ENCODE measurements around the gene PLXNA4.

DNA sequence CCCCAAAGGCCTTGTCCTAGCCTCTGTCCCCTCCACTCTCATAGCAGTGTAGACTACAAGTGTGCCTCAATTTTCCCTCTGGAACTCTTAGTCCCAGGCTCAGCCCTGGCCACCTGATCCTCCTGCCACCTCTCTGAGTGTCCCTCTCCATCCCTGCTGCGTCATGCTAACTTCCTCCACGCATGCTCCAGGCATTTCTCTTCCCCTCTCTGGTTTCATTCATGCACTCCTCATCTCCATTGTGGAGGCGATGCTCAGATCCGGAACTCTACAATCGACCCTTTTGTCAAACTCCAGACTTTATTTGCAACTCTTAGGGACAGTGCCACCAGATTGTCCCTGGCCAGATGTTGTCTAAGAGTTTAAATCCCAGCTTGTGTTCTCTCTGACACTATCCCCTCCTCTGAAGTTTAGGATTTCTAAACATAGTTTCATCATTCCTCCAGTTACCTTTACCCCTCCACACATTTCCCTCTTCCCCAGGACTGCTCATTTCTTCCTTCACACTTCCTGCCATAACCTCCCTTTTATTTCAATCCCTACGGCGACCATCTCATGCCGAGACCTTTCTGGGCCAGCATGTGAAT, 492.6 kb downstream of the PLXNA4 start:
- TF ChIP-seq CTCF (IDR thresholded peaks at IDR 0.05), result no peak
- TF ChIP-seq POLR2A (IDR thresholded peaks at IDR 0.05), result no peak
- no peak for TF ChIP-seq POLR2AphosphoS5 (IDR thresholded peaks at IDR 0.05)

Data from prostate gland (tissue), 2 donors.